ENCODE measurements around the gene DYNC1H1.

The DYNC1H1 gene

GRCh38 chr14:102035914-102036313 lies 71.5 kb downstream of the DYNC1H1 start:
- DNase-seq (ENCODE audit: low read depth in 2 of 2) = no peak

GRCh38 chr14:102037686-102038085 lies 73.3 kb downstream of the DYNC1H1 start:
- no peak for DNase-seq (ENCODE audit: low read depth in 2 of 2)

GRCh38 chr14:102039157-102039556 lies 74.8 kb downstream of the DYNC1H1 start:
- no peak for DNase-seq (ENCODE audit: low read depth in 2 of 2)

GRCh38 chr14:102040153-102040552 lies 75.8 kb downstream of the DYNC1H1 start:
- no peak for DNase-seq (ENCODE audit: low read depth in 2 of 2)

- DNase-seq (ENCODE audit: low read depth in 2 of 2) = no peak
Observed at GRCh38 chr14:102042699-102043098, 78.3 kb downstream of the DYNC1H1 start.

GRCh38 chr14:102043251-102044025 lies 79.1 kb downstream of the DYNC1H1 start:
- DNase-seq (ENCODE audit: low read depth in 2 of 2) = no peak

- no peak for DNase-seq (ENCODE audit: low read depth in 2 of 2)
Observed at GRCh38 chr14:102044566-102044965, 80.2 kb downstream of the DYNC1H1 start.

- DNase-seq (ENCODE audit: low read depth in 2 of 2) = no peak
Observed at GRCh38 chr14:102046337-102047278, 82.2 kb downstream of the DYNC1H1 start.

GRCh38 chr14:102047808-102048540 lies 83.6 kb downstream of the DYNC1H1 start:
- DNase-seq (ENCODE audit: low read depth in 2 of 2) = no peak

- DNase-seq (ENCODE audit: low read depth in 2 of 2) = no peak
Observed at GRCh38 chr14:102049258-102050025, 85.1 kb downstream of the DYNC1H1 start.

GRCh38 chr14:102050026-102050405 lies 85.6 kb downstream of the DYNC1H1 start:
- no peak for DNase-seq (ENCODE audit: low read depth in 2 of 2)

GRCh38 chr14:102050625-102051024 lies 86.3 kb downstream of the DYNC1H1 start:
- no peak for DNase-seq (ENCODE audit: low read depth in 2 of 2)

GRCh38 chr14:102052522-102052921 lies 88.1 kb downstream of the DYNC1H1 start:
- no peak for DNase-seq (ENCODE audit: low read depth in 2 of 2)

- DNase-seq (ENCODE audit: low read depth in 2 of 2) = no peak
Observed at GRCh38 chr14:102055181-102055901, 91.0 kb downstream of the DYNC1H1 start.

GRCh38 chr14:102056694-102057442 lies 92.5 kb downstream of the DYNC1H1 start:
- no peak for DNase-seq (ENCODE audit: low read depth in 2 of 2)

GRCh38 chr14:102057480-102058114 lies 93.2 kb downstream of the DYNC1H1 start:
- DNase-seq (ENCODE audit: low read depth in 2 of 2) = no peak

GRCh38 chr14:102058146-102058545 lies 93.8 kb downstream of the DYNC1H1 start:
- DNase-seq (ENCODE audit: low read depth in 2 of 2) = no peak

GRCh38 chr14:102058961-102059360 lies 94.6 kb downstream of the DYNC1H1 start:
- DNase-seq (ENCODE audit: low read depth in 2 of 2) = no peak

GRCh38 chr14:102063109-102063807 lies 98.9 kb downstream of the DYNC1H1 start:
- DNase-seq (ENCODE audit: low read depth in 2 of 2) = peak; percentile 25 to 54
